ENCODE data around the gene SEMA5B.

The SEMA5B gene

GRCh38 chr3:123021388-123021787 lies 6.2 kb downstream of the SEMA5B start:
- Mint-ChIP-seq H3K27ac (no peak overlapping the region), H3K36me3 (ENCODE audit: low read depth) (no peaks in the 10 kb centered on the region), H3K27me3 (peaks cover 66% of the 10 kb centered on the region), H3K9me3 (no peaks in the 10 kb centered on the region), H3K4me1 (ENCODE audit: low read depth) (peaks cover under 1% of the 10 kb centered on the region), H3K4me3 (no peak overlapping the region)

GRCh38 chr3:123020709-123021108 lies 6.9 kb downstream of the SEMA5B start:
- no peak overlapping the region for H3K4me3 Mint-ChIP-seq

GRCh38 chr3:123019591-123019990 lies 8.0 kb downstream of the SEMA5B start:
- Mint-ChIP-seq H3K9me3 (no peaks in the 10 kb centered on the region), H3K36me3 (ENCODE audit: low read depth) (no peaks in the 10 kb centered on the region), H3K4me1 (ENCODE audit: low read depth) (no peaks in the 10 kb centered on the region), H3K4me3 (no peak overlapping the region), H3K27ac (no peak overlapping the region), H3K27me3 (peaks cover 54% of the 10 kb centered on the region)

More at GRCh38 chr3:123020709-123021108, 6.9 kb downstream of the SEMA5B start:
- H3K27ac Mint-ChIP-seq = no peak overlapping the region
- peaks cover 61% of the 10 kb centered on the region for H3K27me3 Mint-ChIP-seq
- H3K9me3 Mint-ChIP-seq = no peaks in the 10 kb centered on the region
- no peaks in the 10 kb centered on the region for H3K4me1 Mint-ChIP-seq (ENCODE audit: low read depth)
- no peaks in the 10 kb centered on the region for H3K36me3 Mint-ChIP-seq (ENCODE audit: low read depth)

GRCh38 chr3:123019161-123019560 lies 8.4 kb downstream of the SEMA5B start:
- Mint-ChIP-seq H3K4me1 (ENCODE audit: low read depth) (no peaks in the 10 kb centered on the region), H3K36me3 (ENCODE audit: low read depth) (no peaks in the 10 kb centered on the region), H3K27me3 (peaks cover 53% of the 10 kb centered on the region), H3K27ac (no peak overlapping the region), H3K4me3 (no peak overlapping the region), H3K9me3 (no peaks in the 10 kb centered on the region)

GRCh38 chr3:123018683-123019082 lies 8.9 kb downstream of the SEMA5B start:
- H3K27me3 Mint-ChIP-seq = peaks cover 50% of the 10 kb centered on the region
- no peak overlapping the region for H3K27ac Mint-ChIP-seq
- no peak overlapping the region for H3K4me3 Mint-ChIP-seq
- no peaks in the 10 kb centered on the region for H3K9me3 Mint-ChIP-seq
- H3K4me1 Mint-ChIP-seq (ENCODE audit: low read depth) = no peaks in the 10 kb centered on the region
- H3K36me3 Mint-ChIP-seq (ENCODE audit: low read depth) = no peaks in the 10 kb centered on the region

- Mint-ChIP-seq H3K27me3 (peaks cover 28% of the 10 kb centered on the region), H3K4me3 (no peak overlapping the region), H3K27ac (no peak overlapping the region), H3K36me3 (ENCODE audit: low read depth) (no peaks in the 10 kb centered on the region), H3K9me3 (no peaks in the 10 kb centered on the region), H3K4me1 (ENCODE audit: low read depth) (no peaks in the 10 kb centered on the region)
Observed at GRCh38 chr3:123015596-123015995, 12.0 kb downstream of the SEMA5B start.

GRCh38 chr3:123013876-123014275 lies 13.7 kb downstream of the SEMA5B start:
- H3K27me3 Mint-ChIP-seq = peaks cover 32% of the 10 kb centered on the region
- no peak overlapping the region for H3K4me3 Mint-ChIP-seq
- no peaks in the 10 kb centered on the region for H3K9me3 Mint-ChIP-seq
- H3K36me3 Mint-ChIP-seq (ENCODE audit: low read depth) = no peaks in the 10 kb centered on the region
- no peak overlapping the region for H3K27ac Mint-ChIP-seq
- no peaks in the 10 kb centered on the region for H3K4me1 Mint-ChIP-seq (ENCODE audit: low read depth)

GRCh38 chr3:123012652-123013051 lies 14.9 kb downstream of the SEMA5B start:
- no peaks in the 10 kb centered on the region for H3K36me3 Mint-ChIP-seq (ENCODE audit: low read depth)
- H3K27me3 Mint-ChIP-seq = peaks cover 36% of the 10 kb centered on the region
- no peak overlapping the region for H3K4me3 Mint-ChIP-seq

GRCh38 chr3:123011447-123011846 lies 16.1 kb downstream of the SEMA5B start:
- Mint-ChIP-seq H3K4me3 (no peak overlapping the region), H3K27ac (no peak overlapping the region), H3K27me3 (peaks cover 40% of the 10 kb centered on the region), H3K4me1 (ENCODE audit: low read depth) (no peaks in the 10 kb centered on the region), H3K36me3 (ENCODE audit: low read depth) (no peaks in the 10 kb centered on the region), H3K9me3 (no peaks in the 10 kb centered on the region)

More at GRCh38 chr3:123012652-123013051, 14.9 kb downstream of the SEMA5B start:
- H3K4me1 Mint-ChIP-seq (ENCODE audit: low read depth) = no peaks in the 10 kb centered on the region
- H3K27ac Mint-ChIP-seq = no peak overlapping the region
- H3K9me3 Mint-ChIP-seq = no peaks in the 10 kb centered on the region

GRCh38 chr3:123008840-123009239 lies 18.7 kb downstream of the SEMA5B start:
- no peaks in the 10 kb centered on the region for H3K9me3 Mint-ChIP-seq
- H3K27ac Mint-ChIP-seq = no peak overlapping the region
- no peaks in the 10 kb centered on the region for H3K4me1 Mint-ChIP-seq (ENCODE audit: low read depth)
- peaks cover 46% of the 10 kb centered on the region for H3K27me3 Mint-ChIP-seq
- no peaks in the 10 kb centered on the region for H3K36me3 Mint-ChIP-seq (ENCODE audit: low read depth)
- H3K4me3 Mint-ChIP-seq = no peak overlapping the region

GRCh38 chr3:123006609-123007008 lies 21.0 kb downstream of the SEMA5B start:
- H3K4me1 Mint-ChIP-seq (ENCODE audit: low read depth) = peaks cover 7% of the 10 kb centered on the region
- H3K27me3 Mint-ChIP-seq = peaks cover 55% of the 10 kb centered on the region
- H3K36me3 Mint-ChIP-seq (ENCODE audit: low read depth) = no peaks in the 10 kb centered on the region

GRCh38 chr3:123005291-123005690 lies 22.3 kb downstream of the SEMA5B start:
- Mint-ChIP-seq H3K27me3 (peaks cover 58% of the 10 kb centered on the region), H3K9me3 (no peaks in the 10 kb centered on the region), H3K36me3 (ENCODE audit: low read depth) (no peaks in the 10 kb centered on the region), H3K27ac (no peak overlapping the region), H3K4me3 (no peak overlapping the region), H3K4me1 (ENCODE audit: low read depth) (peaks cover 7% of the 10 kb centered on the region)

More at GRCh38 chr3:123006609-123007008, 21.0 kb downstream of the SEMA5B start:
- Mint-ChIP-seq H3K27ac (no peak overlapping the region), H3K9me3 (no peaks in the 10 kb centered on the region), H3K4me3 (no peak overlapping the region)

GRCh38 chr3:123004201-123004918 lies 23.2 kb downstream of the SEMA5B start:
- H3K9me3 Mint-ChIP-seq = no peaks in the 10 kb centered on the region
- H3K36me3 Mint-ChIP-seq (ENCODE audit: low read depth) = no peaks in the 10 kb centered on the region
- no peak overlapping the region for H3K4me3 Mint-ChIP-seq
- no peak overlapping the region for H3K27ac Mint-ChIP-seq
- H3K27me3 Mint-ChIP-seq = peaks cover 53% of the 10 kb centered on the region
- H3K4me1 Mint-ChIP-seq (ENCODE audit: low read depth) = peaks cover 7% of the 10 kb centered on the region

- no peak overlapping the region for H3K4me3 Mint-ChIP-seq
- peaks cover 41% of the 10 kb centered on the region for H3K27me3 Mint-ChIP-seq
- H3K4me1 Mint-ChIP-seq (ENCODE audit: low read depth) = peaks cover 7% of the 10 kb centered on the region
- H3K27ac Mint-ChIP-seq = no peak overlapping the region
- H3K36me3 Mint-ChIP-seq (ENCODE audit: low read depth) = no peaks in the 10 kb centered on the region
- no peaks in the 10 kb centered on the region for H3K9me3 Mint-ChIP-seq
Observed at GRCh38 chr3:123002749-123003497, 24.6 kb downstream of the SEMA5B start.

GRCh38 chr3:123002100-123002748 lies 25.3 kb downstream of the SEMA5B start:
- peaks cover 7% of the 10 kb centered on the region for H3K4me1 Mint-ChIP-seq (ENCODE audit: low read depth)
- peaks cover 39% of the 10 kb centered on the region for H3K27me3 Mint-ChIP-seq
- H3K36me3 Mint-ChIP-seq (ENCODE audit: low read depth) = no peaks in the 10 kb centered on the region
- no peak overlapping the region for H3K4me3 Mint-ChIP-seq
- no peaks in the 10 kb centered on the region for H3K9me3 Mint-ChIP-seq
- no peak overlapping the region for H3K27ac Mint-ChIP-seq
